H9 (cell line): ENCODE results near the gene ISM2. TPM values are rescaled to one million over a fixed set of nuclear protein-coding genes. Genes with fewer than 3 reads are reported as not detected.

Experiments
- DNase-seq: peaks from one replicate; pipeline ENCODE4 v3.0.0-alpha.2; 2017
- H2AFZ ChIP-seq: one replicate; pipeline ENCODE4 v1.6.1; 2013; ENCODE audit warnings: mild to moderate bottlenecking, low read length, control low read depth, moderate library complexity
- H2AK5ac ChIP-seq: 2 replicates; pipeline ENCODE4 v1.6.1; 2013; ENCODE audit warnings: low read length, control low read depth, mixed read lengths; ENCODE audit not compliant: insufficient read length
- H2BK120ac ChIP-seq: one replicate; pipeline ENCODE4 v1.6.1; 2013; ENCODE audit warnings: low read depth, mild to moderate bottlenecking, low read length, control low read depth, inconsistent platforms; ENCODE audit not compliant: poor library complexity, severe bottlenecking
- H2BK12ac ChIP-seq: 2 replicates; pipeline ENCODE4 v1.6.1; 2013; ENCODE audit warnings: low read length, control low read depth, mixed read lengths, low read depth; ENCODE audit not compliant: insufficient read length
- H2BK15ac ChIP-seq: 2 replicates; pipeline ENCODE4 v1.6.1; 2013; ENCODE audit warnings: low read depth, low read length, control low read depth
- H2BK20ac ChIP-seq: one replicate; pipeline ENCODE4 v1.6.1; 2013; ENCODE audit warnings: low read depth, mild to moderate bottlenecking, low read length, control low read depth, inconsistent platforms; ENCODE audit not compliant: poor library complexity, severe bottlenecking
- H2BK5ac ChIP-seq: 2 replicates; pipeline ENCODE4 v1.6.1; 2013; ENCODE audit warnings: low read length, control low read depth, mixed read lengths; ENCODE audit not compliant: insufficient read length
- H3K14ac ChIP-seq: 2 replicates; pipeline ENCODE4 v1.6.1; 2013; ENCODE audit warnings: low read length, control low read depth; ENCODE audit not compliant: insufficient read depth
- H3K18ac ChIP-seq: 2 replicates; pipeline ENCODE4 v1.6.1; 2013; ENCODE audit warnings: low read depth, mild to moderate bottlenecking, mixed read lengths, low read length, control low read depth; ENCODE audit not compliant: insufficient read length
- H3K23ac ChIP-seq: 2 replicates; pipeline ENCODE4 v1.6.1; 2013; ENCODE audit warnings: low read length, control low read depth, mixed read lengths, low read depth; ENCODE audit not compliant: insufficient read length
- H3K23me2 ChIP-seq: 2 replicates; pipeline ENCODE4 v1.6.1; 2013; ENCODE audit warnings: low read depth, mild to moderate bottlenecking, mixed read lengths, low read length, control low read depth; ENCODE audit not compliant: insufficient read length, poor library complexity, severe bottlenecking
- H3K27ac ChIP-seq: 2 replicates; pipeline ENCODE4 v1.5.1; 2013; ENCODE audit warnings: low read length, control low read depth, mixed read lengths, low read depth; ENCODE audit not compliant: insufficient read length
- H3K27me3 ChIP-seq: 2 replicates; pipeline ENCODE4 v1.6.1; 2013; ENCODE audit warnings: low read length, control low read depth, inconsistent platforms; ENCODE audit not compliant: insufficient read depth
- H3K4ac ChIP-seq: 2 replicates; pipeline ENCODE4 v1.6.1; 2013; ENCODE audit warnings: low read depth, mild to moderate bottlenecking, control low read depth, inconsistent platforms, low read length, moderate library complexity
- H3K4me1 ChIP-seq: 2 replicates; pipeline ENCODE4 v1.6.1; 2013; ENCODE audit warnings: low read length, control low read depth, inconsistent platforms; ENCODE audit not compliant: insufficient read depth
- H3K4me2 ChIP-seq: 2 replicates; pipeline ENCODE4 v1.6.1; 2013; ENCODE audit warnings: low read length, control low read depth, mixed read lengths; ENCODE audit not compliant: insufficient read length, insufficient read depth
- H3K56ac ChIP-seq: 2 replicates; pipeline ENCODE4 v1.6.1; 2013; ENCODE audit warnings: low read depth, mild to moderate bottlenecking, mixed read lengths, low read length, control low read depth; ENCODE audit not compliant: insufficient read length
- H3K79me1 ChIP-seq: 2 replicates; pipeline ENCODE4 v1.6.1; 2013; ENCODE audit warnings: low read depth, mild to moderate bottlenecking, moderate library complexity, low read length, control low read depth, inconsistent platforms; ENCODE audit not compliant: insufficient read depth, poor library complexity, severe bottlenecking
- H3K79me2 ChIP-seq: 2 replicates; pipeline ENCODE4 v1.6.1; 2013; ENCODE audit warnings: low read length, control low read depth, inconsistent platforms; ENCODE audit not compliant: insufficient read depth
- H3K9ac ChIP-seq: 2 replicates; pipeline ENCODE4 v1.6.1; 2013; ENCODE audit warnings: low read length, control low read depth, mixed read lengths; ENCODE audit not compliant: insufficient read length; ENCODE audit errors: extremely low read depth
- H3K9me3 ChIP-seq: one replicate; pipeline ENCODE4 v1.6.1; 2013; ENCODE audit warnings: low read depth, low read length, inconsistent platforms; ENCODE audit not compliant: control insufficient read depth
- H3T11ph ChIP-seq: one replicate; pipeline ENCODE4 v1.6.1; 2013; ENCODE audit warnings: mild to moderate bottlenecking, low read length, control low read depth, inconsistent platforms
- H4K20me1 ChIP-seq: one replicate; pipeline ENCODE4 v1.6.1; 2013; ENCODE audit not compliant: control insufficient read depth, insufficient read length, insufficient read depth
- H4K5ac ChIP-seq: 2 replicates; pipeline ENCODE4 v1.6.1; 2013; ENCODE audit warnings: low read depth, mild to moderate bottlenecking, mixed read lengths, low read length, control low read depth; ENCODE audit not compliant: insufficient read length
- H4K8ac ChIP-seq: replicated peaks from 2 replicates; pipeline ENCODE4 v1.6.1; 2013; ENCODE audit warnings: low read length, control low read depth, mixed read lengths, low read depth; ENCODE audit not compliant: insufficient read length
- H4K91ac ChIP-seq: 2 replicates; pipeline ENCODE4 v1.6.1; 2013; ENCODE audit warnings: low read depth, mild to moderate bottlenecking, moderate library complexity, mixed read lengths, low read length, control low read depth; ENCODE audit not compliant: insufficient read length
- H3K27ac Mint-ChIP-seq, 3 experiments: 2 replicates in 2 of 3; 3 replicates in 1 of 3; pipeline ENCODE4 v1.8.0; 2020 to 2021; ENCODE audit warnings: mixed read lengths in 3 of 3, mild to moderate bottlenecking in 1 of 3, moderate library complexity in 1 of 3
- H3K27me3 Mint-ChIP-seq: 2 replicates; pipeline ENCODE4 v1.8.0; 2021; ENCODE audit warnings: low read depth, mild to moderate bottlenecking, moderate library complexity, mixed read lengths
- H3K36me3 Mint-ChIP-seq, 3 experiments: 2 replicates in 2 of 3; 3 replicates in 1 of 3; pipeline ENCODE4 v1.8.0; 2020 to 2021; ENCODE audit warnings: low read depth in 3 of 3, mixed read lengths in 3 of 3; ENCODE audit not compliant: insufficient read depth in 1 of 3
- H3K4me1 Mint-ChIP-seq, 2 experiments: 2 replicates each; pipeline ENCODE4 v1.8.0; 2020; ENCODE audit warnings: mixed read lengths in 2 of 2
- H3K4me3 Mint-ChIP-seq, 2 experiments: 2 replicates in 1 of 2; 3 replicates in 1 of 2; pipeline ENCODE4 v1.8.0; 2020 to 2021; ENCODE audit warnings: mild to moderate bottlenecking in 2 of 2, mixed read lengths in 2 of 2, moderate library complexity in 1 of 2
- H3K9me3 Mint-ChIP-seq, 2 experiments: 2 replicates in 1 of 2; 3 replicates in 1 of 2; pipeline ENCODE4 v1.8.0; 2020; ENCODE audit warnings: mild to moderate bottlenecking in 2 of 2, mixed read lengths in 2 of 2, moderate library complexity in 1 of 2
- CTCF ChIP-seq: fragments of 200-600 bp; sonication (generic); conservative IDR thresholded peaks from 3 replicates; pipeline ENCODE4 v1.8.0; 2021; ENCODE audit warnings: antibody characterized with exemption, mild to moderate bottlenecking
- WGBS: extraction: QIAGEN DNeasy Blood & Tissue Kit; methylation state at CpG from one replicate; pipeline ENCODE4 v1.1.7; 2013; ENCODE audit warnings: missing lambda C conversion rate, low lambda C conversion rate, mixed read lengths; ENCODE audit not compliant: insufficient read length; ENCODE audit errors: extremely low coverage; 5-methylcytosine and 5-hydroxymethylcytosine counted together
- total RNA-seq: library from RNA; stranded (reverse); gene quantifications from 2 replicates; pipeline ENCODE4 v1.2.1, GENCODE V29; 2021

Gene ISM2
- total RNA-seq, 1 experiment from 2014 or later, result 0.39 TPM

GRCh38 chr14:77478029-77478428 lies 20.6 kb downstream of the ISM2 start:
- Histone ChIP-seq H2BK120ac (no peak overlapping the region), H3K79me2 (no peaks in the 10 kb centered on the region), H3K9ac (no peak overlapping the region), H2AFZ (no peak overlapping the region), H3K4me1 (no peaks in the 10 kb centered on the region), H3K14ac (no peak overlapping the region), H2BK20ac (no peak overlapping the region), H3K4me2 (no peak overlapping the region), H3K27me3 (no peaks in the 10 kb centered on the region), H3K23ac (no peak overlapping the region), H3T11ph (no peak overlapping the region), H3K79me1 (no peaks in the 10 kb centered on the region), H2BK15ac (no peak overlapping the region), H3K4ac (no peak overlapping the region), H2BK12ac (no peak overlapping the region), H4K5ac (no peak overlapping the region), H3K9me3 (no peaks in the 10 kb centered on the region), H3K23me2 (no peaks in the 10 kb centered on the region), H3K27ac (no peak overlapping the region), H2AK5ac (no peak overlapping the region), H4K91ac (no peak overlapping the region), H4K8ac (no peak overlapping the region), H3K56ac (no peak overlapping the region), H3K18ac (no peak overlapping the region), H2BK5ac (no peak overlapping the region), H4K20me1 (no peaks in the 10 kb centered on the region)
- Mint-ChIP-seq H3K36me3 (no peaks in the 10 kb centered on the region; a peak in 1 of 7 replicates), H3K27me3 (no peaks in the 10 kb centered on the region; the same call in none of the 2 replicates), H3K4me3 (no peak overlapping the region), H3K9me3 (no peaks in the 10 kb centered on the region), H3K4me1 (peaks cover 4 to 6% of the 10 kb centered on the region in 2 experiments; a peak in 2 of 4 replicates), H3K27ac (no peak overlapping the region)
- no peak for TF ChIP-seq CTCF
- no CpG with 5 or more reads among the region's 5 CpGs for WGBS
- no peak for DNase-seq
